ENCODE measurements around the gene IRF7.

- TF ChIP-seq, protein P1, sequence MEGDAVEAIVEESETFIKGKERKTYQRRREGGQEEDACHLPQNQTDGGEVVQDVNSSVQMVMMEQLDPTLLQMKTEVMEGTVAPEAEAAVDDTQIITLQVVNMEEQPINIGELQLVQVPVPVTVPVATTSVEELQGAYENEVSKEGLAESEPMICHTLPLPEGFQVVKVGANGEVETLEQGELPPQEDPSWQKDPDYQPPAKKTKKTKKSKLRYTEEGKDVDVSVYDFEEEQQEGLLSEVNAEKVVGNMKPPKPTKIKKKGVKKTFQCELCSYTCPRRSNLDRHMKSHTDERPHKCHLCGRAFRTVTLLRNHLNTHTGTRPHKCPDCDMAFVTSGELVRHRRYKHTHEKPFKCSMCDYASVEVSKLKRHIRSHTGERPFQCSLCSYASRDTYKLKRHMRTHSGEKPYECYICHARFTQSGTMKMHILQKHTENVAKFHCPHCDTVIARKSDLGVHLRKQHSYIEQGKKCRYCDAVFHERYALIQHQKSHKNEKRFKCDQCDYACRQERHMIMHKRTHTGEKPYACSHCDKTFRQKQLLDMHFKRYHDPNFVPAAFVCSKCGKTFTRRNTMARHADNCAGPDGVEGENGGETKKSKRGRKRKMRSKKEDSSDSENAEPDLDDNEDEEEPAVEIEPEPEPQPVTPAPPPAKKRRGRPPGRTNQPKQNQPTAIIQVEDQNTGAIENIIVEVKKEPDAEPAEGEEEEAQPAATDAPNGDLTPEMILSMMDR (IDR thresholded peaks at IDR 0.05; ENCODE audit: borderline replicate concordance, extremely low read depth, low read length, poor library complexity, severe bottlenecking) = no peak
- no peak for TF ChIP-seq EZH2 (IDR thresholded peaks at IDR 0.05; ENCODE audit: borderline replicate concordance, low read depth, low read length, severe bottlenecking)
Observed at GRCh38 chr11:614623-615503, 887 bp downstream of the IRF7 start.
